ENCODE measurements around the gene ELAC2. TPM values are rescaled to one million over a fixed set of nuclear protein-coding genes. Genes with fewer than 3 reads are reported as not detected.

Gene ELAC2
- total and polyA plus RNA-seq, 4 donors = 10.8 to 53.8 (median 38.3) TPM

DNA sequence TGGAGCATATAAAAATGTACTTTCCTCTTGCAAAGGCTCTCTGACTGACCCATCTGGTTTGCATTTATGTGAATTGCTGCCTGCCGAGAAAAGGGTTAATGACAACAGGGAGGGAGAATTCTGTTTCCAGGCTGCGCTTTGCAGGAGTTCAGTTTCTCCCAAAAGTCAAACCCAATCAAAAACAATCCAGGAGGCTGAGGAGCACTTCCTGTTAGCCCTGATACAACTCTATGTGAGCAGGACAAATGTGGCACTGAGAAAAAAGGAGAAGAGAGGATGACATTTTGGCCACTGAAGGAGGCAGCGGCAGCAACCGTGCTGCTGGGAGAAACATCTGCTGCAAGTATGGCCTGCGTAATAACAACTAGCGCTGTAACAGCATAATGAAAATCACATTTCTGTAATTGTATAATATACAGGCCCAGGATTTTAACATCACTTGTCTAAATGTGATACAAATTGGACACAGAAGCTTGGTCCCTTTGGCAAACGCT, 26.8 kb upstream of the ELAC2 start:
- WGBS, 2 donors = 29 to 33% methylated on average over 7 of the region's 7 CpGs
- H3K36me3 ChIP-seq (ENCODE audit: control insufficient read depth in 1 of 2, insufficient read depth in 2 of 2, low read length in 1 of 2) = no peaks in the 10 kb centered on the region
- ATAC-seq (ENCODE audit: low FRiP score) = no peak
- no peak for DNase-seq
- no peaks in the 10 kb centered on the region for H3K4me1 ChIP-seq (ENCODE audit: control insufficient read depth in 1 of 2, insufficient read depth in 2 of 2, low read length in 2 of 2)
- H3K4me3 ChIP-seq (ENCODE audit: low read length in 2 of 2) = no peak overlapping the region
- intact Hi-C loops (cut with DNase I) = loop anchor here in 1 of 2 donors (10.0 kb wide), 1 partner anchor 60 kb away; no protein-coding TSS in a partner anchor
- no peaks in the 10 kb centered on the region for H3K9me3 ChIP-seq (ENCODE audit: control insufficient read depth, low read length)
- no peak overlapping the region for H3K27ac ChIP-seq (ENCODE audit: low read depth in 1 of 2, low read length in 2 of 2)
- no peaks in the 10 kb centered on the region for H3K27me3 ChIP-seq (ENCODE audit: control insufficient read depth in 1 of 2, insufficient read depth in 2 of 2, low read length in 1 of 2)

DNA sequence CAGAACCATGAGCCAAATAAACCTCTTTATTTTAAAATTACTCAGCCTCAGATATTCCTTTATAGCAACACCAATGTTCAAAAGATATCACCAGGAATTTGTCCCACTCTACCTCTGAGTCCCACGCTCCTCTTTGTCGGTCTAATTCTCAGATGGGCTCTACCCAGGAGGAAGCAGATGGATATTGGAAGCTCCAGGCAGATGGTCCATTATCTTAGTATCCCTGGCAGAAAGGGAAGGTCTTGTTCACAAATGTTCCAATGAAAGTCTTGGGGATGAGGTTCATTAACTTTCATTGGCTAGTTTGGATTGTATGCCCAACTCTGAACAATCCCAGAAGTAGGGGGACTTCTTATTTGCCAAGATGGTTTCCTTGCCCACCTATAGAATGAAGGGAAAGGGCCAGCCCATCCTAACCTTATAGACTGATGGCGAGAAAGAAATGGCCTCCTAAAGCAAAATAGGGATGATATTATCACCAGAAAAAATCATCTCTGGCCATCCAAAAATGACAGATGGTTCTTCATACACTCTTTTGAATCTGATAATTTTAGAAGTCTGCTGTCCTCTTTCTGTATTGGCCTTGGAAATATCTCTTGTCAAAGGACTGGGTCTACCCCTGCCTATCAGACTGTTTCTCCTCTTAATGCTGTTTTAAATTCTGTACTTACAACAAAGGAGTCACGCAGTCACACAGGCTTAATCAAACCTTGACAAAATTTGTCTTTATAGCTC, 21.3 kb upstream of the ELAC2 start:
- DNase-seq (no peak), ATAC-seq (ENCODE audit: low FRiP score) (no peak)
- Histone ChIP-seq H3K36me3 (ENCODE audit: control insufficient read depth in 1 of 2, insufficient read depth in 2 of 2, low read length in 1 of 2) (no peaks in the 10 kb centered on the region), H3K27ac (ENCODE audit: low read depth in 1 of 2, low read length in 2 of 2) (no peak overlapping the region), H3K4me1 (ENCODE audit: control insufficient read depth in 1 of 2, insufficient read depth in 2 of 2, low read length in 2 of 2) (no peaks in the 10 kb centered on the region), H3K9me3 (ENCODE audit: control insufficient read depth, low read length) (peaks cover 7% of the 10 kb centered on the region), H3K27me3 (ENCODE audit: control insufficient read depth in 1 of 2, insufficient read depth in 2 of 2, low read length in 1 of 2) (no peaks in the 10 kb centered on the region), H3K4me3 (ENCODE audit: low read length in 2 of 2) (no peak overlapping the region)
- WGBS, 2 donors = 91 to 93% methylated on average over 4 of the region's 4 CpGs
- intact Hi-C loops (cut with DNase I) = no loop called here

DNA sequence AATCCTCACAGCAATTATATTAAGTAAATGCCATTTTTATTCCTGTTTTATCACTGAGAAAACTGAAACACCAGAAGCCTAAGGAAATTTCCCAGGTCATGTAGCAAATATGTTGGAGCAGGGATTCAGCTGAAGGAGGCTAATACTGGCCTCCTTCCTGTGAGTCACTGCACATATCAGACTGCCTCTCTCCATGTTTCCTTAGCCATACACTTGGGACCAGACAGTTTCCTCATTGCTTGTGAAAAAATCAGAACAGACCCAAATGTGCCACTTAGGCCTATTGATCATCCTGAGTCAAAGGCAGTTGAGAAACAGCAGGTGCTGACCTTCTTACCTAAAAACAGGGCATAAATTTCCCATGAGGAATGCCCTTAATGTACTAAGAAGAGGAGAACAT, 18.9 kb upstream of the ELAC2 start:
- Histone ChIP-seq H3K27ac (ENCODE audit: low read depth in 1 of 2, low read length in 2 of 2) (no peak overlapping the region), H3K27me3 (ENCODE audit: control insufficient read depth in 1 of 2, insufficient read depth in 2 of 2, low read length in 1 of 2) (no peaks in the 10 kb centered on the region), H3K9me3 (ENCODE audit: control insufficient read depth, low read length) (peaks cover 7% of the 10 kb centered on the region), H3K36me3 (ENCODE audit: control insufficient read depth in 1 of 2, insufficient read depth in 2 of 2, low read length in 1 of 2) (no peaks in the 10 kb centered on the region), H3K4me1 (ENCODE audit: control insufficient read depth in 1 of 2, insufficient read depth in 2 of 2, low read length in 2 of 2) (no peaks in the 10 kb centered on the region), H3K4me3 (ENCODE audit: low read length in 2 of 2) (no peak overlapping the region)
- ATAC-seq (ENCODE audit: low FRiP score) (no peak), DNase-seq (no peak)
- intact Hi-C loops (cut with DNase I) = no loop called here

DNA sequence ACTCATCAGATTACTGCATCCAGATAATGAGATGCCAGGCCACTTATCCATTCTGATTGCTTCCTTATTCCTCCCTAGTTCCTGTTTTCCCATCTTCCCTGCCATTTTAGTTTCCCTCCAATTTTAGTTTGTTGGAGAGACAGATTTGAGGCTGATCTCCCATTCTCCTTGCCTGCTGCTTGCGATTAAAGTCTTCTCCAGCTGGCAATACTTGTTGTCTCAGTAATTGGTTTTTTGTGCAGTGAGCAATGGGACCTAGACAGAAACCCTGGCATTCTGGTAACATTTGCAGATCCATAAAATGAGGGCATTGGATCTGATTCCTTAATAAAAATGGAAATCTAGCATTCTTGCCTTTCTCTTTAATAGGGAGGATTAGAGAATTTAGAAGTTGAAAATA, 17.6 kb upstream of the ELAC2 start:
- DNase-seq (no peak), ATAC-seq (ENCODE audit: low FRiP score) (no peak)
- Histone ChIP-seq H3K9me3 (ENCODE audit: control insufficient read depth, low read length) (peaks cover 7% of the 10 kb centered on the region), H3K4me3 (ENCODE audit: low read length in 2 of 2) (no peak overlapping the region), H3K27me3 (ENCODE audit: control insufficient read depth in 1 of 2, insufficient read depth in 2 of 2, low read length in 1 of 2) (no peaks in the 10 kb centered on the region), H3K4me1 (ENCODE audit: control insufficient read depth in 1 of 2, insufficient read depth in 2 of 2, low read length in 2 of 2) (no peaks in the 10 kb centered on the region), H3K36me3 (ENCODE audit: control insufficient read depth in 1 of 2, insufficient read depth in 2 of 2, low read length in 1 of 2) (no peaks in the 10 kb centered on the region), H3K27ac (ENCODE audit: low read depth in 1 of 2, low read length in 2 of 2) (no peak overlapping the region)
- intact Hi-C loops (cut with DNase I) = no loop called here
- WGBS, 2 donors = 94 to 99% methylated on average over 1 of the region's 1 CpG

DNA sequence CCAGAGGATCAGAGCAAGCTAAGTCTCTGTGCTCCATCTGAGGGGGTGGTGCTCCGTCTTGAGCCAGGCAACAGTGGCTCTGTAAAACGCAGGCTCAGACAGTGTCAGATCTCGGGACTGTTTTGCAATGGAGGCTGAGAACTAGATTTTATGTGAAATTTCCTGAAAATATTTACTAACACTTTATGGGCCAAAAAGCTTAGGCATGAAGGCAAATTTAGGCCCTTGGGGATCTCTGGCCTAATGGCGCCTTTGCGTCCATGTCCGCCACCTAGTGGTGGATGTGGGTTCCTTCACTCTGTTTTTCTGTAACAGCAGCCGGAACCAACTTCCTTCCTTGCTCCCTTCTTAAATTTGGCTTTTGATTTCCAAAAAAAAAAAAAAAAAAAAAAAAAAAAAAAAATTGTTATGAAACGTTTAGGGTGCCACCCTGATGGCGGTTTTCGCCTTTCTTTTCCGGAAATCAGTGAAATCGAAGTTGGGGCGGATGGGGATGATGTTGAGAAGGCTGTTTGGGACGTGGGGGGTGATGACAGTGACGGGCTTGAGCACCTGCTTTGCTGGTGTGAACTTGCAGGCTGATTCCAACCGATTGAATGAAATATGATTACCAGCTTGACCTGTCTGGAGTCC, 14.0 kb upstream of the ELAC2 start:
- intact Hi-C loops (cut with DNase I) = no loop called here
- DNase-seq = peak in 1 of 2 donors; percentile 51
- 52 to 55% methylated on average over 16 of the region's 16 CpGs for WGBS, 2 donors

DNA sequence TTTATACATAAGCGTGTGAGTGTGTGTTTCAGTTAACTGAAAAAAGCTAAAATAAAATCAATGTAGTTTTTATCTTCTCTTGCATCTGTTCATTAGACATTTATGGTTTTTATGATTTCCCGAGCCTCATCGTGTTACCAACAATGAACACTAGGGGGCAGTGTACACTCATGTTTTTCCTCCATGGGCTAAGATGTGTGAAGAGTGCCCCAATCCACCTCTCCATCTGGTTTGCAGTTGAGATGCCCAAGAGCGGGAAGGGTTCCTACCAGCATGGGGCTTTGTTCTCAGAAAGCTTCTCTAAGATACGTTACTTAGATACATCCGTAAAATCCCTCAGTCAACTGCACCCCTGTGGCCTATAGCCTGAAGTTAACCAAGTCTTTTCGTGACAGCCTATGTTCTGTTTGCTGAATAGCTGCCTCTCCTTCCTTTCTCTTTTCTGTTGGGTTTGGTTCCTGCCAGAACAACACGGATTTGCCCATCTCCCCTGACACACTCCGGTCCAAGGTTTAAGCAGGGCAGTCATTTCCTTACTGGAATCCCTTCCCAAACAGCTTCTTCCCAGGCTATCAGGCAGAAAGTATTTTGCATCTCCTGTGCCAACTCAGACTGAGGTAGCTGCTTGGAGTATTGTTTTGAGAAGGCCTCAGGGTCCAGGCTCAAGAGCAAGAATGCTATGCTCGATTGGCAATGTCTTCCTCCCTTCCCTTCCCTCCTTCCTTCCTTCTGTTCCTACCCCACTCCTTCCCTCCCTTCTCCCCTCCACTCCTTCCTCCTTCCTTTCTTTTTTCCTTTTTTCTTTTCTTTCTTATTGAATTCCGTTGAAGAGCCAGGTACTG, 12.9 kb upstream of the ELAC2 start:
- intact Hi-C loops (cut with DNase I) = no loop called here
- peak; percentile 88 for ATAC-seq (ENCODE audit: low FRiP score)
- no peaks in the 10 kb centered on the region for H3K4me1 ChIP-seq (ENCODE audit: control insufficient read depth in 1 of 2, insufficient read depth in 2 of 2, low read length in 2 of 2)

More for the DNA sequence above, 14.0 kb upstream of the ELAC2 start:
- no peak overlapping the region for H3K4me3 ChIP-seq (ENCODE audit: low read length in 2 of 2)
- no peak overlapping the region for H3K27ac ChIP-seq (ENCODE audit: low read depth in 1 of 2, low read length in 2 of 2)
- no peaks in the 10 kb centered on the region for H3K27me3 ChIP-seq (ENCODE audit: control insufficient read depth in 1 of 2, insufficient read depth in 2 of 2, low read length in 1 of 2)
- ATAC-seq (ENCODE audit: low FRiP score) = peak; percentile 78
- no peaks in the 10 kb centered on the region for H3K4me1 ChIP-seq (ENCODE audit: control insufficient read depth in 1 of 2, insufficient read depth in 2 of 2, low read length in 2 of 2)
- H3K36me3 ChIP-seq (ENCODE audit: control insufficient read depth in 1 of 2, insufficient read depth in 2 of 2, low read length in 1 of 2) = no peaks in the 10 kb centered on the region
- peaks cover 7% of the 10 kb centered on the region for H3K9me3 ChIP-seq (ENCODE audit: control insufficient read depth, low read length)

DNA sequence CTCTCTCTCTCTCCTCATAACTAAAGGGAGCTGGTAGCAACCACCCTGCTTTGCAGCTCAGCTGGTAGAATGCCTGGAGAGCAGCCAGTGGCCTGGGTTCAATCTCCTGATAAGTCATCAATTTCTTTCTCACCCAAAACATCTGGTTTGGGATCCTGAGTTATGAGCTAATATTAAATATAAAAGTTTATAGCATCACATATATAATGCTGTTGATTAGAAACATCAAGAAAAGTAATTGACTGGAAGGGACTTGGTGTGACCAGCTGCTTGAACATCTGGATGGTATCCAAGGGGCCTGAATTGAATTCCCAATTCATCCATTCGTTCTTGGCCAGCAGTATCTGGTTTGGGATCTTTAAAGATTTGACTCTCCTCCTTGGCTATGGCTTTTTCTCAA, 12.2 kb upstream of the ELAC2 start:
- no peak for DNase-seq
- Histone ChIP-seq H3K9me3 (ENCODE audit: control insufficient read depth, low read length) (no peaks in the 10 kb centered on the region), H3K36me3 (ENCODE audit: control insufficient read depth in 1 of 2, insufficient read depth in 2 of 2, low read length in 1 of 2) (no peaks in the 10 kb centered on the region), H3K4me1 (ENCODE audit: control insufficient read depth in 1 of 2, insufficient read depth in 2 of 2, low read length in 2 of 2) (no peaks in the 10 kb centered on the region), H3K4me3 (ENCODE audit: low read length in 2 of 2) (no peak overlapping the region), H3K27me3 (ENCODE audit: control insufficient read depth in 1 of 2, insufficient read depth in 2 of 2, low read length in 1 of 2) (no peaks in the 10 kb centered on the region), H3K27ac (ENCODE audit: low read depth in 1 of 2, low read length in 2 of 2) (no peak overlapping the region)
- 61 to 78% methylated on average over 1 of the region's 1 CpG for WGBS, 2 donors
- ATAC-seq (ENCODE audit: low FRiP score) = no peak
- intact Hi-C loops (cut with DNase I) = no loop called here

More for the DNA sequence above, 12.9 kb upstream of the ELAC2 start:
- Histone ChIP-seq H3K27ac (ENCODE audit: low read depth in 1 of 2, low read length in 2 of 2) (no peak overlapping the region), H3K4me3 (ENCODE audit: low read length in 2 of 2) (no peak overlapping the region), H3K36me3 (ENCODE audit: control insufficient read depth in 1 of 2, insufficient read depth in 2 of 2, low read length in 1 of 2) (no peaks in the 10 kb centered on the region), H3K27me3 (ENCODE audit: control insufficient read depth in 1 of 2, insufficient read depth in 2 of 2, low read length in 1 of 2) (no peaks in the 10 kb centered on the region), H3K9me3 (ENCODE audit: control insufficient read depth, low read length) (no peaks in the 10 kb centered on the region)
- 49 to 50% methylated on average over 11 of the region's 11 CpGs for WGBS, 2 donors
- DNase-seq = no peak

DNA sequence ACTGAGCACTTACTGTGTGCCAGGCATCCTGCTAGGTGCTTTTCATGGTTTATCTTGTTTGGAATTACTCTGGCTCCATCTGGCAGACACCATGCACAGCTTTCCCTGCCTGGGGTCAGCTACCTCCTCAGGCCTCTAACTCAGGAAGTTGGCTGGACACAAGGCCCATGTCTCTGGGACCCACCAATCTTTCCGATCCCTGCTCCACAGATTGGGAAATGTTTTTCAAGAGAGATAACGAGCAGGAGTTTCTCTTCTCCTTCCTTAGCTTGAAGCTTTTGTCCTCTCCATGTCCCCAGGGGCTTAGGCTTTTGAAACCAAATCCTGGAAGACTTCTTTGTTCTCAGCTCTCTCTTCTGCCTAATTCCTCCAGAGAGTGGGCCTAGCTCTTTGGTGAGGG, 11.5 kb upstream of the ELAC2 start:
- intact Hi-C loops (cut with DNase I) = loop anchor here in 1 of 2 donors (10.0 kb wide), 1 partner anchor 1265 kb away; no protein-coding TSS in a partner anchor
- no peak for ATAC-seq (ENCODE audit: low FRiP score)
- H3K9me3 ChIP-seq (ENCODE audit: control insufficient read depth, low read length) = no peaks in the 10 kb centered on the region
- no peak for DNase-seq
- H3K27ac ChIP-seq (ENCODE audit: low read depth in 1 of 2, low read length in 2 of 2) = no peak overlapping the region
- WGBS, 2 donors = 79 to 81% methylated on average over 2 of the region's 2 CpGs
- no peak overlapping the region for H3K4me3 ChIP-seq (ENCODE audit: low read length in 2 of 2)
- H3K4me1 ChIP-seq (ENCODE audit: control insufficient read depth in 1 of 2, insufficient read depth in 2 of 2, low read length in 2 of 2) = no peaks in the 10 kb centered on the region
- H3K36me3 ChIP-seq (ENCODE audit: control insufficient read depth in 1 of 2, insufficient read depth in 2 of 2, low read length in 1 of 2) = no peaks in the 10 kb centered on the region
- H3K27me3 ChIP-seq (ENCODE audit: control insufficient read depth in 1 of 2, insufficient read depth in 2 of 2, low read length in 1 of 2) = no peaks in the 10 kb centered on the region

Data from aorta (tissue), 5 donors.